Mesendoderm (in vitro differentiated cells): ENCODE results near the gene STK33.
A peak's percentile ranks its signal among the peaks of the same experiment; 100 is the strongest.

ENCODE experiments used
- DNase-seq: peaks from one replicate; pipeline ENCODE4 v3.0.0; 2013
- H2AK5ac ChIP-seq: 2 replicates; pipeline ENCODE4 v1.6.1; 2013; ENCODE audit warnings: low read length, inconsistent platforms
- H2BK120ac ChIP-seq: 2 replicates; pipeline ENCODE4 v1.6.1; 2013; ENCODE audit warnings: low read depth, mild to moderate bottlenecking, low read length, moderate library complexity, mixed read lengths
- H2BK15ac ChIP-seq: replicated peaks from 2 replicates; pipeline ENCODE4 v1.6.1; 2013; ENCODE audit warnings: low read depth, mild to moderate bottlenecking, moderate library complexity
- H2BK5ac ChIP-seq: 2 replicates; pipeline ENCODE4 v1.6.1; 2013; ENCODE audit warnings: low read length, inconsistent platforms
- H3K18ac ChIP-seq: 2 replicates; pipeline ENCODE4 v1.6.1; 2013; ENCODE audit warnings: mild to moderate bottlenecking, low read length, mixed read lengths
- H3K23ac ChIP-seq: one replicate; pipeline ENCODE4 v1.6.1; 2013; ENCODE audit warnings: low read length
- H3K27ac ChIP-seq: 2 replicates; pipeline ENCODE4 v1.5.1; 2013; ENCODE audit warnings: low read depth, mild to moderate bottlenecking, inconsistent platforms, low read length, moderate library complexity
- H3K27me3 ChIP-seq: 2 replicates; pipeline ENCODE4 v1.6.1; 2013; ENCODE audit warnings: low read length, control low read depth, mild to moderate bottlenecking, inconsistent platforms; ENCODE audit not compliant: insufficient read depth, poor library complexity
- H3K36me3 ChIP-seq: 2 replicates; pipeline ENCODE4 v1.6.1; 2013; ENCODE audit warnings: low read length, inconsistent platforms; ENCODE audit not compliant: control insufficient read depth, insufficient read depth
- H3K4ac ChIP-seq: one replicate; pipeline ENCODE4 v1.6.1; 2013; ENCODE audit warnings: low read depth, mild to moderate bottlenecking, low read length, moderate library complexity
- H3K4me1 ChIP-seq: 2 replicates; pipeline ENCODE4 v1.6.1; 2013; ENCODE audit warnings: low read depth, low read length, inconsistent platforms; ENCODE audit not compliant: control insufficient read depth
- H3K4me2 ChIP-seq: 2 replicates; pipeline ENCODE4 v1.6.1; 2013; ENCODE audit warnings: low read length
- H3K4me3 ChIP-seq: 2 replicates; pipeline ENCODE4 v1.5.1; 2013; ENCODE audit warnings: mild to moderate bottlenecking, low read length
- H3K56ac ChIP-seq: one replicate; pipeline ENCODE4 v1.6.1; 2013; ENCODE audit warnings: low read length
- H3K79me1 ChIP-seq: 2 replicates; pipeline ENCODE4 v1.6.1; 2013; ENCODE audit warnings: low read length, inconsistent platforms
- H3K79me2 ChIP-seq: 2 replicates; pipeline ENCODE4 v1.6.1; 2013; ENCODE audit warnings: mild to moderate bottlenecking, low read length; ENCODE audit not compliant: control insufficient read depth, insufficient read depth
- H3K9ac ChIP-seq: 2 replicates; pipeline ENCODE4 v1.6.1; 2013; ENCODE audit warnings: low read length, inconsistent platforms
- H4K5ac ChIP-seq: one replicate; pipeline ENCODE4 v1.6.1; 2013; ENCODE audit warnings: low read length
- H4K8ac ChIP-seq: one replicate; pipeline ENCODE4 v1.6.1; 2013; ENCODE audit warnings: low read depth, mild to moderate bottlenecking, control low read depth, low read length, moderate library complexity
- WGBS: extraction: QIAGEN DNeasy Blood & Tissue Kit; methylation state at CpG from one replicate; pipeline ENCODE4 v1.1.7; 2013; ENCODE audit warnings: low lambda C conversion rate, missing lambda C conversion rate; ENCODE audit not compliant: insufficient coverage; ENCODE audit errors: extremely low coverage; 5-methylcytosine and 5-hydroxymethylcytosine counted together

The STK33 gene

GRCh38 chr11:8387693-8388092, 206.3 kb downstream of the STK33 start:
- H3K4me2 ChIP-seq = no peak overlapping the region
- no peak overlapping the region for H4K5ac ChIP-seq
- no peaks in the 10 kb centered on the region for H3K79me2 ChIP-seq
- no peaks in the 10 kb centered on the region for H3K27me3 ChIP-seq
- H2BK120ac ChIP-seq = no peak overlapping the region
- H3K56ac ChIP-seq = no peak overlapping the region
- no peak overlapping the region for H2BK15ac ChIP-seq
- no peak overlapping the region for H3K4me3 ChIP-seq
- H2AK5ac ChIP-seq = no peak overlapping the region
- no peak overlapping the region for H3K9ac ChIP-seq
- no peaks in the 10 kb centered on the region for H3K79me1 ChIP-seq
- no peak overlapping the region for H3K18ac ChIP-seq
- DNase-seq = no peak
- H2BK5ac ChIP-seq = no peak overlapping the region
- H3K27ac ChIP-seq = no peak overlapping the region
- no CpG with 5 or more reads among the region's 5 CpGs for WGBS
- H3K4me1 ChIP-seq = no peaks in the 10 kb centered on the region
- no peak overlapping the region for H4K8ac ChIP-seq
- no peak overlapping the region for H3K23ac ChIP-seq
- H3K36me3 ChIP-seq = no peaks in the 10 kb centered on the region
- H3K4ac ChIP-seq = no peak overlapping the region

GRCh38 chr11:8387141-8387540, 206.9 kb downstream of the STK33 start:
- Histone ChIP-seq H3K36me3 (no peaks in the 10 kb centered on the region), H3K79me2 (no peaks in the 10 kb centered on the region), H3K9ac (no peak overlapping the region), H3K4me1 (no peaks in the 10 kb centered on the region), H3K4me2 (no peak overlapping the region), H3K4ac (no peak overlapping the region), H3K79me1 (no peaks in the 10 kb centered on the region), H3K56ac (no peak overlapping the region), H2AK5ac (no peak overlapping the region), H3K27me3 (no peaks in the 10 kb centered on the region), H4K8ac (no peak overlapping the region), H2BK120ac (no peak overlapping the region), H3K18ac (no peak overlapping the region), H3K23ac (no peak overlapping the region), H3K27ac (no peak overlapping the region), H2BK5ac (no peak overlapping the region), H2BK15ac (no peak overlapping the region), H4K5ac (no peak overlapping the region), H3K4me3 (no peak overlapping the region)
- DNase-seq = no peak
- WGBS = no CpG with 5 or more reads among the region's 7 CpGs

GRCh38 chr11:8386134-8386864, 207.7 kb downstream of the STK33 start:
- Histone ChIP-seq H2BK5ac (no peak overlapping the region), H3K56ac (no peak overlapping the region), H2AK5ac (no peak overlapping the region), H3K4me1 (no peaks in the 10 kb centered on the region), H3K27me3 (no peaks in the 10 kb centered on the region), H3K79me2 (no peaks in the 10 kb centered on the region), H3K18ac (no peak overlapping the region), H2BK15ac (no peak overlapping the region), H3K4me3 (no peak overlapping the region), H3K4ac (no peak overlapping the region), H3K4me2 (no peak overlapping the region), H2BK120ac (no peak overlapping the region), H4K5ac (no peak overlapping the region), H3K36me3 (no peaks in the 10 kb centered on the region), H3K79me1 (no peaks in the 10 kb centered on the region), H4K8ac (no peak overlapping the region), H3K9ac (no peak overlapping the region), H3K27ac (no peak overlapping the region), H3K23ac (no peak overlapping the region)
- no CpG with 5 or more reads among the region's 12 CpGs for WGBS
- no peak for DNase-seq

GRCh38 chr11:8384199-8384821, 209.7 kb downstream of the STK33 start:
- Histone ChIP-seq H3K4me1 (no peaks in the 10 kb centered on the region), H2BK5ac (no peak overlapping the region)

GRCh38 chr11:8383627-8384026, 210.4 kb downstream of the STK33 start:
- H3K36me3 ChIP-seq = no peaks in the 10 kb centered on the region
- H4K5ac ChIP-seq = no peak overlapping the region
- H2BK15ac ChIP-seq = no peak overlapping the region
- no peak overlapping the region for H3K23ac ChIP-seq
- H3K79me1 ChIP-seq = no peaks in the 10 kb centered on the region
- no peak overlapping the region for H3K27ac ChIP-seq
- no peak overlapping the region for H4K8ac ChIP-seq
- H2BK5ac ChIP-seq = no peak overlapping the region
- H3K4me2 ChIP-seq = no peak overlapping the region
- H3K4me1 ChIP-seq = no peaks in the 10 kb centered on the region
- no peak overlapping the region for H3K56ac ChIP-seq
- no peak overlapping the region for H3K4ac ChIP-seq
- no peak for DNase-seq
- H2AK5ac ChIP-seq = no peak overlapping the region
- no CpG with 5 or more reads among the region's 3 CpGs for WGBS
- H3K4me3 ChIP-seq = no peak overlapping the region
- no peak overlapping the region for H3K18ac ChIP-seq
- no peaks in the 10 kb centered on the region for H3K27me3 ChIP-seq
- H3K9ac ChIP-seq = no peak overlapping the region
- H3K79me2 ChIP-seq = no peaks in the 10 kb centered on the region
- H2BK120ac ChIP-seq = no peak overlapping the region

More at GRCh38 chr11:8384199-8384821, 209.7 kb downstream of the STK33 start:
- peak; percentile 69 for DNase-seq
- Histone ChIP-seq H2BK120ac (no peak overlapping the region), H3K36me3 (no peaks in the 10 kb centered on the region), H3K4ac (no peak overlapping the region), H3K4me2 (no peak overlapping the region), H2BK15ac (no peak overlapping the region), H4K8ac (no peak overlapping the region), H3K27me3 (no peaks in the 10 kb centered on the region), H3K18ac (no peak overlapping the region), H3K56ac (no peak overlapping the region), H4K5ac (no peak overlapping the region), H3K4me3 (no peak overlapping the region), H3K23ac (no peak overlapping the region), H3K27ac (no peak overlapping the region), H3K9ac (no peak overlapping the region), H2AK5ac (no peak overlapping the region), H3K79me1 (no peaks in the 10 kb centered on the region), H3K79me2 (no peaks in the 10 kb centered on the region)
- WGBS = no CpG with 5 or more reads among the region's 19 CpGs
